CD14-positive monocyte (primary cell): ENCODE results near the gene ADNP2. TPM values are rescaled to one million over a fixed set of nuclear protein-coding genes. Genes with fewer than 3 reads are reported as not detected.

ENCODE experiments used
- DNase-seq, 3 donors: peaks; one replicate each; pipeline ENCODE4 v3.0.0-alpha.2; 2011 to 2022
- H2AFZ ChIP-seq: 2 replicates; pipeline ENCODE4 v1.6.0; 2012; ENCODE audit warnings: mild to moderate bottlenecking, low read depth, low read length, inconsistent platforms; ENCODE audit not compliant: insufficient read depth, poor library complexity, severe bottlenecking
- H3K27ac ChIP-seq, 2 donors: 1 replicate in 1 of 2; 2 replicates in 1 of 2; pipeline ENCODE4 v1.5.1; 2012 to 2013; ENCODE audit warnings: low read length in 2 of 2, control low read depth in 1 of 2, inconsistent platforms in 1 of 2, low read depth in 1 of 2, mild to moderate bottlenecking in 1 of 2
- H3K27me3 ChIP-seq, 2 donors: one replicate each; pipeline versions ENCODE4 v1.6.0 to v1.6.1; 2011 to 2013; ENCODE audit warnings: low read length in 2 of 2; ENCODE audit not compliant: control insufficient read depth in 2 of 2, insufficient read depth in 2 of 2
- H3K36me3 ChIP-seq, 2 donors: replicated peaks in 1 of 2; 1 replicate in 1 of 2; 2 replicates in 1 of 2; pipeline versions ENCODE4 v1.5.1 to v1.6.1; 2012 to 2013; ENCODE audit warnings: low read length in 2 of 2, control low read depth in 1 of 2, inconsistent platforms in 1 of 2, mild to moderate bottlenecking in 1 of 2; ENCODE audit not compliant: insufficient read depth in 2 of 2, control insufficient read depth in 1 of 2
- H3K4me1 ChIP-seq, 2 donors: 1 replicate in 1 of 2; 2 replicates in 1 of 2; pipeline versions ENCODE4 v1.5.1 to v1.6.1; 2012 to 2013; ENCODE audit warnings: low read length in 2 of 2, control low read depth in 1 of 2, inconsistent platforms in 1 of 2, mild to moderate bottlenecking in 1 of 2, moderate library complexity in 1 of 2; ENCODE audit not compliant: insufficient read depth in 2 of 2, control insufficient read depth in 1 of 2
- H3K4me2 ChIP-seq: replicated peaks from 2 replicates; pipeline ENCODE3; 2012; ENCODE audit warnings: low read length, moderate library complexity, mild to moderate bottlenecking; ENCODE audit not compliant: poor library complexity, severe bottlenecking; ENCODE audit errors: extremely low read depth
- H3K4me3 ChIP-seq, 3 experiments: fragments of 200-600 bp in 1 of 3; sonication (generic) in 1 of 3; replicated peaks in 1 of 3; 1 replicate in 2 of 3; 2 replicates in 1 of 3; pipeline ENCODE4 v1.5.1; 2011 to 2013; ENCODE audit warnings: low read length in 3 of 3, mild to moderate bottlenecking in 3 of 3, control low read depth in 2 of 3, low read depth in 2 of 3, inconsistent platforms in 1 of 3, moderate library complexity in 1 of 3
- H3K79me2 ChIP-seq: 2 replicates; pipeline ENCODE4 v1.6.0; 2012; ENCODE audit warnings: mild to moderate bottlenecking, control low read depth, inconsistent platforms, low read length, moderate library complexity; ENCODE audit not compliant: insufficient read depth
- H3K9ac ChIP-seq: 2 replicates; pipeline ENCODE4 v1.6.0; 2017; ENCODE audit warnings: low read length, mild to moderate bottlenecking; ENCODE audit not compliant: insufficient read depth, poor library complexity, severe bottlenecking
- H3K9me3 ChIP-seq, 2 donors: replicated peaks in 1 of 2; 1 replicate in 1 of 2; 2 replicates in 1 of 2; pipeline versions ENCODE4 v1.5.1 to v1.6.1; 2012 to 2013; ENCODE audit warnings: low read length in 2 of 2, control low read depth in 1 of 2; ENCODE audit not compliant: control insufficient read depth in 1 of 2, insufficient read depth in 1 of 2
- H4K20me1 ChIP-seq: 2 replicates; pipeline ENCODE4 v1.6.0; 2012; ENCODE audit warnings: mild to moderate bottlenecking, low read length, control low read depth, moderate library complexity; ENCODE audit not compliant: insufficient read depth
- H3K27ac Mint-ChIP-seq, 7 donors: one replicate each; pipeline ENCODE4 v1.8.0; 2020; ENCODE audit warnings: mild to moderate bottlenecking in 7 of 7, mixed read lengths in 7 of 7, moderate library complexity in 6 of 7, inconsistent platforms in 2 of 7
- H3K27me3 Mint-ChIP-seq, 3 donors: one replicate each; pipeline ENCODE4 v1.8.0; 2021 to 2022; ENCODE audit warnings: low read depth in 3 of 3, mild to moderate bottlenecking in 3 of 3, mixed read lengths in 3 of 3, moderate library complexity in 3 of 3, inconsistent platforms in 1 of 3
- H3K36me3 Mint-ChIP-seq, 2 donors: one replicate each; pipeline ENCODE4 v1.8.0; 2020; ENCODE audit warnings: mixed read lengths in 2 of 2, inconsistent platforms in 1 of 2, mild to moderate bottlenecking in 1 of 2
- H3K4me1 Mint-ChIP-seq: one replicate; pipeline ENCODE4 v1.8.0; 2020; ENCODE audit warnings: mild to moderate bottlenecking, mixed read lengths
- H3K4me3 Mint-ChIP-seq, 2 donors: one replicate each; pipeline ENCODE4 v1.8.0; 2020; ENCODE audit warnings: mild to moderate bottlenecking in 2 of 2, mixed read lengths in 2 of 2, moderate library complexity in 1 of 2
- H3K9me3 Mint-ChIP-seq, 7 donors: one replicate each; pipeline ENCODE4 v1.8.0; 2020 to 2022; ENCODE audit warnings: mixed read lengths in 7 of 7, mild to moderate bottlenecking in 6 of 7, moderate library complexity in 6 of 7, inconsistent platforms in 2 of 7
- WGBS: methylation state at CpG from one replicate; pipeline ENCODE4 v1.1.5; 2013; ENCODE audit warnings: missing lambda C conversion rate; ENCODE audit not compliant: insufficient coverage; 5-methylcytosine and 5-hydroxymethylcytosine counted together
- intact Hi-C, 2 donors: fragments of 100-400 bp; cut with micrococcal nuclease; formaldehyde crosslinking; loops; one replicate each; pipeline versions ENCODE4 v1.15.0 to v1.15.1; 2023
- polyA plus RNA-seq, 3 donors: library from polyadenylated mRNA; depleted of rRNA in 1 of 3; unstranded in 2 of 3; stranded (reverse) in 1 of 3; fragments of 300-500 nt in 2 of 3; fragments of >200 nt in 1 of 3; fragmentation: Illumina TruSeq in 2 of 3; gene quantifications; 1 replicate in 2 of 3; 2 replicates in 1 of 3; pipeline ENCODE4 v1.2.3, GENCODE V29; 2012 to 2021
- TF ChIP-seq, protein P1 (sequence below): fragments of 200-600 bp; IDR thresholded peaks from one replicate; pipeline ENCODE4 v1.8.0; 2022; ENCODE audit warnings: antibody characterized with exemption, mild to moderate bottlenecking

The ADNP2 gene
- polyA plus RNA-seq, 3 donors, result 3.0 to 5.6 (median 3.6) TPM

DNA sequence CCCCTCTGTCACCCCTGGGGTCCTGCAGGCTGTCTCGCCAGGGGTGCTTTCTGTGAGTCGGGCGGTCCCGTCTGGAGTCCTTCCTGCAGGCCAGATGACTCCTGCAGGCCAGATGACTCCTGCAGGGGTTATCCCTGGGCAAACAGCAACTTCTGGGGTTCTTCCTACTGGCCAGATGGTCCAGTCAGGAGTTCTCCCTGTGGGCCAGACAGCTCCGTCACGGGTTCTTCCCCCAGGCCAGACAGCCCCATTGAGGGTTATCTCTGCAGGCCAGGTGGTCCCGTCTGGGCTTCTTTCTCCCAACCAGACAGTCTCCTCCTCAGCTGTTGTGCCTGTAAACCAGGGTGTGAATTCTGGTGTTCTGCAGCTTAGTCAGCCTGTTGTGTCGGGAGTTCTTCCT, 27.6 kb downstream of the ADNP2 start:
- TF ChIP-seq, protein P1, sequence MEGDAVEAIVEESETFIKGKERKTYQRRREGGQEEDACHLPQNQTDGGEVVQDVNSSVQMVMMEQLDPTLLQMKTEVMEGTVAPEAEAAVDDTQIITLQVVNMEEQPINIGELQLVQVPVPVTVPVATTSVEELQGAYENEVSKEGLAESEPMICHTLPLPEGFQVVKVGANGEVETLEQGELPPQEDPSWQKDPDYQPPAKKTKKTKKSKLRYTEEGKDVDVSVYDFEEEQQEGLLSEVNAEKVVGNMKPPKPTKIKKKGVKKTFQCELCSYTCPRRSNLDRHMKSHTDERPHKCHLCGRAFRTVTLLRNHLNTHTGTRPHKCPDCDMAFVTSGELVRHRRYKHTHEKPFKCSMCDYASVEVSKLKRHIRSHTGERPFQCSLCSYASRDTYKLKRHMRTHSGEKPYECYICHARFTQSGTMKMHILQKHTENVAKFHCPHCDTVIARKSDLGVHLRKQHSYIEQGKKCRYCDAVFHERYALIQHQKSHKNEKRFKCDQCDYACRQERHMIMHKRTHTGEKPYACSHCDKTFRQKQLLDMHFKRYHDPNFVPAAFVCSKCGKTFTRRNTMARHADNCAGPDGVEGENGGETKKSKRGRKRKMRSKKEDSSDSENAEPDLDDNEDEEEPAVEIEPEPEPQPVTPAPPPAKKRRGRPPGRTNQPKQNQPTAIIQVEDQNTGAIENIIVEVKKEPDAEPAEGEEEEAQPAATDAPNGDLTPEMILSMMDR, result no peak
- DNase-seq, result no peak
- no peak overlapping the region for H2AFZ ChIP-seq
- no peak overlapping the region for H3K4me3 ChIP-seq
- H3K27me3 ChIP-seq, result no peaks in the 10 kb centered on the region
- H3K27me3 Mint-ChIP-seq, result peaks cover 0 to 2% (median 0%) of the 10 kb centered on the region in 3 donors
- H3K9me3 Mint-ChIP-seq, result no peaks in the 10 kb centered on the region
- H4K20me1 ChIP-seq, result no peaks in the 10 kb centered on the region
- peaks cover 27 to 65% of the 10 kb centered on the region in 2 donors for H3K36me3 ChIP-seq
- H3K9me3 ChIP-seq, result no peaks in the 10 kb centered on the region
- WGBS, result 95% methylated on average over 7 of the region's 8 CpGs
- H3K27ac Mint-ChIP-seq, result peak overlapping the region in 2 of 7 donors; percentile 57 to 63
- intact Hi-C loops, result no loop called here
- H3K9ac ChIP-seq, result no peak overlapping the region
- peaks cover 71% of the 10 kb centered on the region in 2 donors for H3K36me3 Mint-ChIP-seq
- no peak overlapping the region for H3K4me3 Mint-ChIP-seq
- no peaks in the 10 kb centered on the region for H3K4me1 Mint-ChIP-seq
- H3K79me2 ChIP-seq, result no peaks in the 10 kb centered on the region
- no peak overlapping the region for H3K4me2 ChIP-seq
- no peak overlapping the region for H3K27ac ChIP-seq
- no peaks in the 10 kb centered on the region for H3K4me1 ChIP-seq

DNA sequence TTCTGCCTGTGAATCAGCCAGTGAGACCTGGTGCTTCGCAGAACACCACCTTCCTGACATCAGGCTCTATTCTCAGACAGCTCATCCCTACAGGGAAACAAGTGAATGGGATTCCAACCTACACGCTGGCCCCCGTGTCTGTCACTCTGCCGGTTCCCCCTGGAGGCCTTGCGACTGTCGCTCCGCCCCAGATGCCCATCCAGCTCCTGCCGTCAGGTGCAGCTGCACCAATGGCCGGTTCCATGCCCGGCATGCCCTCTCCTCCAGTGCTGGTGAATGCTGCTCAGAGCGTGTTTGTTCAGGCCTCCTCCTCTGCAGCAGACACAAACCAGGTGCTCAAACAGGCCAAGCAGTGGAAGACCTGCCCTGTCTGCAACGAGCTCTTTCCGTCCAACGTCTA, 28.1 kb downstream of the ADNP2 start:
- no peaks in the 10 kb centered on the region for H3K27me3 ChIP-seq
- WGBS, result over 99% methylated on average over 13 of the region's 14 CpGs
- H3K36me3 Mint-ChIP-seq, result peaks cover 68 to 71% of the 10 kb centered on the region in 2 donors
- no peak overlapping the region for H3K27ac ChIP-seq
- no peaks in the 10 kb centered on the region for H3K4me1 ChIP-seq
- no peaks in the 10 kb centered on the region for H4K20me1 ChIP-seq
- H3K4me2 ChIP-seq, result no peak overlapping the region
- no peak for DNase-seq
- H3K9ac ChIP-seq, result no peak overlapping the region
- no peaks in the 10 kb centered on the region for H3K79me2 ChIP-seq
- intact Hi-C loops, result no loop called here
- peak overlapping the region in 3 of 7 donors; percentile 1 to 7 (median 6) for H3K27ac Mint-ChIP-seq
- no peaks in the 10 kb centered on the region for H3K9me3 Mint-ChIP-seq
- H3K36me3 ChIP-seq, result peaks cover 27 to 65% of the 10 kb centered on the region in 2 donors
- TF ChIP-seq, protein P1, result no peak
- no peaks in the 10 kb centered on the region for H3K9me3 ChIP-seq
- peaks cover 0 to 2% (median 0%) of the 10 kb centered on the region in 3 donors for H3K27me3 Mint-ChIP-seq
- H3K4me3 ChIP-seq, result no peak overlapping the region
- H2AFZ ChIP-seq, result no peak overlapping the region
- no peaks in the 10 kb centered on the region for H3K4me1 Mint-ChIP-seq
- no peak overlapping the region for H3K4me3 Mint-ChIP-seq
